Fibroblast of skin of right quadriceps (primary cell): Measurements from ENCODE around the gene ETV4.

ENCODE experiments used
- DNase-seq: peaks from one replicate; pipeline ENCODE4 v3.0.0-alpha.2; 2013

The ETV4 gene

GRCh38 chr17:43546319-43547188 is at the start of gene ETV4:
TSS of gene ETV4 (minus strand) at chr17:43546340. CDS start at chr17:43545617, 723 bp downstream.
- DNase-seq = peak; percentile 93

- no peak for DNase-seq
These were observed 49.3 kb upstream of the ETV4 start for GRCh38 chr17:43595466-43595865.

- peak; percentile 94 for DNase-seq
These were observed 45.8 kb upstream of the ETV4 start for GRCh38 chr17:43591779-43592562.

- DNase-seq = no peak
These were observed 44.9 kb upstream of the ETV4 start for GRCh38 chr17:43591001-43591400.

- DNase-seq = no peak
These were observed 42.7 kb upstream of the ETV4 start for GRCh38 chr17:43588664-43589435.

GRCh38 chr17:43588121-43588520 is 42.0 kb upstream of the ETV4 start:
- no peak for DNase-seq

- DNase-seq = no peak
These were observed 41.5 kb upstream of the ETV4 start for GRCh38 chr17:43587647-43588046.

- DNase-seq = no peak
These were observed 38.5 kb upstream of the ETV4 start for GRCh38 chr17:43584666-43585102.

GRCh38 chr17:43583332-43583731 is 37.2 kb upstream of the ETV4 start:
- no peak for DNase-seq

- no peak for DNase-seq
These were observed 35.5 kb upstream of the ETV4 start for GRCh38 chr17:43581613-43582012.

GRCh38 chr17:43581130-43581529 is 35.0 kb upstream of the ETV4 start:
- no peak for DNase-seq

GRCh38 chr17:43579566-43580140 is 33.5 kb upstream of the ETV4 start:
- peak; percentile 90 for DNase-seq

- DNase-seq = peak; percentile 47
These were observed 32.8 kb upstream of the ETV4 start for GRCh38 chr17:43578699-43579565.

GRCh38 chr17:43578404-43578698 is 32.2 kb upstream of the ETV4 start:
- DNase-seq = no peak

GRCh38 chr17:43577664-43578403 is 31.7 kb upstream of the ETV4 start:
- no peak for DNase-seq

GRCh38 chr17:43576563-43577229 is 30.6 kb upstream of the ETV4 start:
- peak; percentile 68 for DNase-seq

- DNase-seq = no peak
These were observed 28.9 kb upstream of the ETV4 start for GRCh38 chr17:43574896-43575525.

- no peak for DNase-seq
These were observed 28.2 kb upstream of the ETV4 start for GRCh38 chr17:43574348-43574747.

GRCh38 chr17:43573579-43574321 is 27.6 kb upstream of the ETV4 start:
- DNase-seq = no peak
